ENCODE measurements around the gene GMCL2. TPM values are rescaled to one million over a fixed set of nuclear protein-coding genes. Genes with fewer than 3 reads are reported as not detected.

The GMCL2 gene
- total and polyA plus RNA-seq, 2 experiments from 2014 or later, result not detected

DNA sequence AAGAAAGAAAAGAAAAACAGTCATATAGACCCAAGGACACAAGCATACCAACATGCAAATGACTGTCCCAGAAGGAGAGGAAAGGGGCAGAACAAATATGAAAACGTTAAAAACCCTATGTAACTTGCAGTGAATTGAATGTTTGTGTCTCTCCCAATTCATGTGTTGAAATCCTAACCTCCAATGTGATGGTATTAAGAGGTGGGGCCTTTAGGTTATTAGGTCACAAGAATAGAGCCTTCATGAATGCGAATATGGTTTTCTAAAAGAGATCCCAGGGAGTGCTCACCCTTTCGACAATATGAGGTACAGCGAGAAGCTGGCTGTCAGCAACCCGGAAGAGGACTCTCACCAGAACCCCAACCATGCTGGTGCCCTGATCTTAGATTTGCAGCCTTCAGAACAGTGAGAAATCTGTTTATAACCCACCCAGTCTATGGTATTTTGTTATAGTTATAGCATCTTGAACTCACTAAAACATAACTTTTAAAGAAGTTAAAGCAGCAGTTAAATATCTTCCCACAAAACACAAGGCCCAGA, 31.1 kb upstream of the GMCL2 start:
- no peaks in the 10 kb centered on the region for H3K79me2 ChIP-seq
- no peaks in the 10 kb centered on the region for H3K27me3 ChIP-seq
- no peaks in the 10 kb centered on the region for H3K9me3 ChIP-seq (ENCODE audit: low read depth)
- H3K4me1 ChIP-seq (ENCODE audit: insufficient read depth), result peaks cover 10% of the 10 kb centered on the region
- TF ChIP-seq EZH2 (IDR thresholded peaks at IDR 0.05; ENCODE audit: borderline replicate concordance) (no peak), EZH2phosphoT487 (IDR thresholded peaks at IDR 0.05; ENCODE audit: low read depth, severe bottlenecking, unreplicated experiment) (no peak)
- TF ChIP-seq, protein P1, sequence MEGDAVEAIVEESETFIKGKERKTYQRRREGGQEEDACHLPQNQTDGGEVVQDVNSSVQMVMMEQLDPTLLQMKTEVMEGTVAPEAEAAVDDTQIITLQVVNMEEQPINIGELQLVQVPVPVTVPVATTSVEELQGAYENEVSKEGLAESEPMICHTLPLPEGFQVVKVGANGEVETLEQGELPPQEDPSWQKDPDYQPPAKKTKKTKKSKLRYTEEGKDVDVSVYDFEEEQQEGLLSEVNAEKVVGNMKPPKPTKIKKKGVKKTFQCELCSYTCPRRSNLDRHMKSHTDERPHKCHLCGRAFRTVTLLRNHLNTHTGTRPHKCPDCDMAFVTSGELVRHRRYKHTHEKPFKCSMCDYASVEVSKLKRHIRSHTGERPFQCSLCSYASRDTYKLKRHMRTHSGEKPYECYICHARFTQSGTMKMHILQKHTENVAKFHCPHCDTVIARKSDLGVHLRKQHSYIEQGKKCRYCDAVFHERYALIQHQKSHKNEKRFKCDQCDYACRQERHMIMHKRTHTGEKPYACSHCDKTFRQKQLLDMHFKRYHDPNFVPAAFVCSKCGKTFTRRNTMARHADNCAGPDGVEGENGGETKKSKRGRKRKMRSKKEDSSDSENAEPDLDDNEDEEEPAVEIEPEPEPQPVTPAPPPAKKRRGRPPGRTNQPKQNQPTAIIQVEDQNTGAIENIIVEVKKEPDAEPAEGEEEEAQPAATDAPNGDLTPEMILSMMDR (IDR thresholded peaks at IDR 0.05; ENCODE audit: poor library complexity), result no peak
- WGBS (ENCODE audit: low lambda C conversion rate, missing lambda C conversion rate), result 76% methylated on average over 5 of the region's 5 CpGs
- no peaks in the 10 kb centered on the region for H3K9me2 ChIP-seq (replicated peaks; ENCODE audit: insufficient read depth)
- no peak overlapping the region for H3K4me2 ChIP-seq
- H2AFZ ChIP-seq, result no peak overlapping the region
- H4K20me1 ChIP-seq (ENCODE audit: insufficient read depth, poor library complexity, severe bottlenecking), result peaks cover 14% of the 10 kb centered on the region
- no peak for DNase-seq (ENCODE audit: low spot score)
- no peaks in the 10 kb centered on the region for H3K36me3 ChIP-seq (replicated peaks; ENCODE audit: insufficient read depth, low read depth)
- no peak overlapping the region for H3K27ac ChIP-seq
- no peak overlapping the region for H3K4me3 ChIP-seq

- no peak overlapping the region for H3K4me3 ChIP-seq
- no peaks in the 10 kb centered on the region for H3K79me2 ChIP-seq
- DNase-seq (ENCODE audit: low spot score), result no peak
- H3K9me2 ChIP-seq (replicated peaks; ENCODE audit: insufficient read depth), result no peaks in the 10 kb centered on the region
- H3K27ac ChIP-seq, result no peak overlapping the region
- TF ChIP-seq EZH2 (IDR thresholded peaks at IDR 0.05; ENCODE audit: borderline replicate concordance), result no peak
- TF ChIP-seq, protein P1 (IDR thresholded peaks at IDR 0.05; ENCODE audit: poor library complexity), result no peak
- TF ChIP-seq EZH2phosphoT487 (IDR thresholded peaks at IDR 0.05; ENCODE audit: low read depth, severe bottlenecking, unreplicated experiment), result no peak
- WGBS (ENCODE audit: low lambda C conversion rate, missing lambda C conversion rate), result 95% methylated on average over 3 of the region's 3 CpGs
- no peak overlapping the region for H2AFZ ChIP-seq
- no peaks in the 10 kb centered on the region for H3K36me3 ChIP-seq (replicated peaks; ENCODE audit: insufficient read depth, low read depth)
- H3K4me2 ChIP-seq, result no peak overlapping the region
- H3K4me1 ChIP-seq (ENCODE audit: insufficient read depth), result peaks cover 18% of the 10 kb centered on the region
- H3K9me3 ChIP-seq (ENCODE audit: low read depth), result no peaks in the 10 kb centered on the region
- no peaks in the 10 kb centered on the region for H3K27me3 ChIP-seq
- H4K20me1 ChIP-seq (ENCODE audit: insufficient read depth, poor library complexity, severe bottlenecking), result peaks cover 17% of the 10 kb centered on the region
These were observed 29.6 kb upstream of the GMCL2 start for GRCh38 chr5:178216779-178217178.

DNA sequence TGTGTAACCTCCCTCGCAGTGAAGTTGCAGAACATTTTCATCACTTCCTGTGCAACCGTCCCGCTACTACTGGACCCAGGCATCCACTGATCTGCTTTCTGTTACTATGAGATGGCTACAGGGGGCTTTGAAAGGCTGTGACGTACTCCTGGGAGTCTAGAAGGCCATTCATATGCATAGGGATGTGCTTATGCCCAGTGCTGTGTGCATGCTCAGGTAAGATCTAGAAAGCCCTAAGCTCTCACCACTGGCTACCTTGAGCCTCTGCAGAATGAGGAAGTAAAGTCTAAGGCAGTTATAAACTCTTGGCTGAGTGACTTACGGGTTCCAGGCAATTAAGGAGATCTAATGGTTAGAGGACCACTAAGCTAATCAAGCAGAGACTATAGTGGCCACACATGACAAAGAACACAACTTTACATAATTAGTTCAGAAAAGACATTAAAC, 28.9 kb upstream of the GMCL2 start:
- no peak overlapping the region for H3K4me2 ChIP-seq
- no peak overlapping the region for H3K4me3 ChIP-seq
- H3K4me1 ChIP-seq (ENCODE audit: insufficient read depth), result peaks cover 18% of the 10 kb centered on the region
- H2AFZ ChIP-seq, result no peak overlapping the region
- no peaks in the 10 kb centered on the region for H3K36me3 ChIP-seq (replicated peaks; ENCODE audit: insufficient read depth, low read depth)
- no peaks in the 10 kb centered on the region for H3K9me3 ChIP-seq (ENCODE audit: low read depth)
- peak overlapping the region; percentile 5 for H3K27ac ChIP-seq
- no peak for DNase-seq (ENCODE audit: low spot score)
- H3K27me3 ChIP-seq, result no peaks in the 10 kb centered on the region
- TF ChIP-seq EZH2phosphoT487 (IDR thresholded peaks at IDR 0.05; ENCODE audit: low read depth, severe bottlenecking, unreplicated experiment), result no peak
- TF ChIP-seq, protein P1 (IDR thresholded peaks at IDR 0.05; ENCODE audit: poor library complexity), result no peak
- peaks cover 17% of the 10 kb centered on the region for H4K20me1 ChIP-seq (ENCODE audit: insufficient read depth, poor library complexity, severe bottlenecking)
- 96% methylated on average over 5 of the region's 5 CpGs for whole genome bisulfite sequencing (ENCODE audit: low lambda C conversion rate, missing lambda C conversion rate)
- no peaks in the 10 kb centered on the region for H3K9me2 ChIP-seq (replicated peaks; ENCODE audit: insufficient read depth)
- H3K79me2 ChIP-seq, result no peaks in the 10 kb centered on the region
